GDM1 (cell line): ENCODE results near the gene PPP6R2.

Experiments used
- DNase-seq: peaks from one replicate; lab custom pipeline; 2025; lab: John Stamatoyannopoulos, UW

The PPP6R2 gene

GRCh38 chr22:50435291-50436014 is 92.3 kb downstream of the PPP6R2 start:
- no peak for DNase-seq

GRCh38 chr22:50436015-50436830 is 93.1 kb downstream of the PPP6R2 start:
- DNase-seq: no peak

- DNase-seq: no peak
Observed at GRCh38 chr22:50436841-50437341, 93.8 kb downstream of the PPP6R2 start.

GRCh38 chr22:50437511-50438304 is 94.6 kb downstream of the PPP6R2 start:
- DNase-seq: no peak

GRCh38 chr22:50438305-50439275 is 95.5 kb downstream of the PPP6R2 start:
- DNase-seq: no peak

GRCh38 chr22:50439314-50439870 is 96.3 kb downstream of the PPP6R2 start:
- no peak for DNase-seq

- DNase-seq: no peak
Observed at GRCh38 chr22:50439871-50440331, 96.8 kb downstream of the PPP6R2 start.

GRCh38 chr22:50440544-50441249 is 97.6 kb downstream of the PPP6R2 start:
- DNase-seq: no peak

- DNase-seq: no peak
Observed at GRCh38 chr22:50441428-50441993, 98.4 kb downstream of the PPP6R2 start.

GRCh38 chr22:50443197-50443596 is 100.1 kb downstream of the PPP6R2 start:
- DNase-seq: no peak

GRCh38 chr22:50443801-50444625 is 100.9 kb downstream of the PPP6R2 start:
- no peak for DNase-seq

GRCh38 chr22:50444663-50445062 is 101.5 kb downstream of the PPP6R2 start:
- DNase-seq: no peak

- DNase-seq: no peak
Observed at GRCh38 chr22:50445071-50445879, 102.1 kb downstream of the PPP6R2 start.

GRCh38 chr22:50445880-50446707 is 103.0 kb downstream of the PPP6R2 start:
- DNase-seq: no peak

- no peak for DNase-seq
Observed at GRCh38 chr22:50446708-50447575, 103.8 kb downstream of the PPP6R2 start.
